SJCRH30 (cell line): ENCODE data around the gene PFKL. TPM values are rescaled to one million over a fixed set of nuclear protein-coding genes. Genes with fewer than 3 reads are reported as not detected.
"Not testable (repeated sequence)": the region's sequence is repeated elsewhere in the genome, so short reads cannot be mapped to it uniquely, and the experiment has no call there.

Source experiments
- DNase-seq, 2 experiments: peaks; one replicate each; pipeline ENCODE4 v3.0.0-alpha.2; 2015 to 2020
- H3K27ac ChIP-seq: fragments of 250-450 bp; sonication (Bioruptor Pico); 2 replicates; pipeline ENCODE4 v1.5.1; 2020; ENCODE audit warnings: mild to moderate bottlenecking, moderate library complexity
- H3K27me3 ChIP-seq: fragments of 250-450 bp; sonication (Bioruptor Pico); 2 replicates; pipeline ENCODE4 v1.5.1; 2020; ENCODE audit warnings: mild to moderate bottlenecking, moderate library complexity
- H3K36me3 ChIP-seq: fragments of 250-450 bp; sonication (Bioruptor Pico); 2 replicates; pipeline ENCODE4 v1.5.1; 2020; ENCODE audit warnings: mild to moderate bottlenecking, moderate library complexity
- H3K4me1 ChIP-seq: fragments of 250-450 bp; sonication (Bioruptor Pico); 2 replicates; pipeline ENCODE4 v1.5.1; 2020; ENCODE audit warnings: mild to moderate bottlenecking, moderate library complexity
- H3K4me3 ChIP-seq: fragments of 250-450 bp; sonication (Bioruptor Pico); 2 replicates; pipeline ENCODE4 v1.5.1; 2020; ENCODE audit warnings: mild to moderate bottlenecking, moderate library complexity
- H3K9me3 ChIP-seq: fragments of 250-450 bp; sonication (Bioruptor Pico); replicated peaks from 2 replicates; pipeline ENCODE4 v1.5.1; 2020; ENCODE audit warnings: mild to moderate bottlenecking, moderate library complexity
- total RNA-seq: library from RNA; depleted of rRNA; stranded (reverse); fragments of >200 nt; shearing (Covaris generic); gene quantifications from 2 replicates; pipeline ENCODE4 v1.2.3, GENCODE V29; 2014

Gene PFKL
- total RNA-seq, 1 experiment from 2014 or later, result 50.7 TPM

- H3K27ac ChIP-seq, result no peak overlapping the region
- DNase-seq, result no peak
- no peaks in the 10 kb centered on the region for H3K9me3 ChIP-seq
- H3K4me3 ChIP-seq, result no peak overlapping the region
- H3K27me3 ChIP-seq, result peaks cover 8% of the 10 kb centered on the region; the same call in 1 of the 2 replicates
- H3K36me3 ChIP-seq, result no peaks in the 10 kb centered on the region
- H3K4me1 ChIP-seq, result peaks cover 11% of the 10 kb centered on the region
These were observed 3.7 kb upstream of the PFKL start for GRCh38 chr21:44296103-44296519.

- no peak for DNase-seq
- Histone ChIP-seq H3K36me3 (no peaks in the 10 kb centered on the region), H3K9me3 (no peaks in the 10 kb centered on the region), H3K27me3 (peaks cover 8% of the 10 kb centered on the region; the same call in 1 of the 2 replicates), H3K27ac (no peak overlapping the region), H3K4me1 (peaks cover 10% of the 10 kb centered on the region; the same call in 1 of the 2 replicates), H3K4me3 (no peak overlapping the region)
These were observed 2.9 kb upstream of the PFKL start for GRCh38 chr21:44296916-44297315.

GRCh38 chr21:44297525-44298290, 2.1 kb upstream of the PFKL start:
- H3K4me3 ChIP-seq, result no peak overlapping the region
- H3K36me3 ChIP-seq, result no peaks in the 10 kb centered on the region
- DNase-seq, result peak; percentile 80 to 89
- H3K27me3 ChIP-seq, result peaks cover 8% of the 10 kb centered on the region; the same call in 1 of the 2 replicates
- no peak overlapping the region for H3K27ac ChIP-seq
- H3K9me3 ChIP-seq, result no peaks in the 10 kb centered on the region
- peaks cover 10% of the 10 kb centered on the region; the same call in 1 of the 2 replicates for H3K4me1 ChIP-seq

GRCh38 chr21:44298301-44298700, 1.6 kb upstream of the PFKL start:
- no peak overlapping the region for H3K4me3 ChIP-seq
- H3K36me3 ChIP-seq, result no peaks in the 10 kb centered on the region
- no peaks in the 10 kb centered on the region for H3K9me3 ChIP-seq
- DNase-seq, result no peak
- peaks cover 10% of the 10 kb centered on the region; the same call in 1 of the 2 replicates for H3K4me1 ChIP-seq
- no peak overlapping the region for H3K27ac ChIP-seq
- H3K27me3 ChIP-seq, result peaks cover 8% of the 10 kb centered on the region; the same call in 1 of the 2 replicates

- H3K36me3 ChIP-seq, result no peaks in the 10 kb centered on the region
- no peaks in the 10 kb centered on the region for H3K9me3 ChIP-seq
- H3K4me1 ChIP-seq, result peaks cover 10% of the 10 kb centered on the region; the same call in 1 of the 2 replicates
- peak overlapping the region; percentile 76 for H3K4me3 ChIP-seq
- H3K27ac ChIP-seq, result no peak overlapping the region
- DNase-seq, result no peak
- H3K27me3 ChIP-seq, result peaks cover 8% of the 10 kb centered on the region; the same call in 1 of the 2 replicates
These were observed 782 bp upstream of the PFKL start for GRCh38 chr21:44299085-44299457.

- Histone ChIP-seq H3K36me3 (no peaks in the 10 kb centered on the region), H3K4me3 (peak overlapping the region; percentile 76), H3K9me3 (no peaks in the 10 kb centered on the region), H3K4me1 (no peaks in the 10 kb centered on the region; the same call in 1 of the 2 replicates), H3K27me3 (peaks cover 8% of the 10 kb centered on the region; the same call in 1 of the 2 replicates), H3K27ac (peak overlapping the region; percentile 20; the same call in 1 of the 2 replicates)
- DNase-seq, result peak; percentile 43 to 53
These were observed 558 bp downstream of the PFKL start for GRCh38 chr21:44300262-44300959.

- Histone ChIP-seq H3K27ac (no peak overlapping the region), H3K9me3 (no peaks in the 10 kb centered on the region), H3K4me1 (no peaks in the 10 kb centered on the region), H3K36me3 (no peaks in the 10 kb centered on the region), H3K4me3 (no peak overlapping the region), H3K27me3 (peaks cover 1% of the 10 kb centered on the region; the same call in 1 of the 2 replicates)
- DNase-seq, result no peak
These were observed 1.3 kb downstream of the PFKL start for GRCh38 chr21:44301141-44301540.

- no peaks in the 10 kb centered on the region for H3K27me3 ChIP-seq
- H3K9me3 ChIP-seq, result no peaks in the 10 kb centered on the region
- H3K4me1 ChIP-seq, result no peaks in the 10 kb centered on the region
- no peak overlapping the region for H3K27ac ChIP-seq
- no peaks in the 10 kb centered on the region for H3K36me3 ChIP-seq
- DNase-seq, result peak in 1 of 2 experiments; percentile 36
- no peak overlapping the region for H3K4me3 ChIP-seq
These were observed 2.1 kb downstream of the PFKL start for GRCh38 chr21:44301961-44302406.

GRCh38 chr21:44302573-44303401, 2.9 kb downstream of the PFKL start:
- not testable (repeated sequence) for H3K27ac ChIP-seq, H3K36me3 ChIP-seq, H3K4me1 ChIP-seq, DNase-seq, H3K27me3 ChIP-seq, H3K4me3 ChIP-seq, H3K9me3 ChIP-seq

- Histone ChIP-seq H3K27ac (no peak overlapping the region), H3K36me3 (no peaks in the 10 kb centered on the region), H3K4me1 (no peaks in the 10 kb centered on the region), H3K9me3 (no peaks in the 10 kb centered on the region), H3K4me3 (no peak overlapping the region), H3K27me3 (no peaks in the 10 kb centered on the region)
- no peak for DNase-seq
These were observed 3.7 kb downstream of the PFKL start for GRCh38 chr21:44303490-44303981.

- no peaks in the 10 kb centered on the region for H3K27me3 ChIP-seq
- H3K9me3 ChIP-seq, result no peaks in the 10 kb centered on the region
- no peaks in the 10 kb centered on the region for H3K4me1 ChIP-seq
- H3K27ac ChIP-seq, result no peak overlapping the region
- DNase-seq, result no peak
- H3K4me3 ChIP-seq, result no peak overlapping the region
- H3K36me3 ChIP-seq, result no peaks in the 10 kb centered on the region
These were observed 4.3 kb downstream of the PFKL start for GRCh38 chr21:44304011-44304616.

- Histone ChIP-seq H3K9me3 (no peaks in the 10 kb centered on the region), H3K27me3 (no peaks in the 10 kb centered on the region), H3K36me3 (no peaks in the 10 kb centered on the region), H3K4me3 (no peak overlapping the region), H3K27ac (no peak overlapping the region), H3K4me1 (no peaks in the 10 kb centered on the region)
- DNase-seq, result peak; percentile 42 to 67
These were observed 5.0 kb downstream of the PFKL start for GRCh38 chr21:44304877-44305293.

GRCh38 chr21:44305691-44306090, 5.8 kb downstream of the PFKL start:
- Histone ChIP-seq H3K27ac (no peak overlapping the region), H3K27me3 (no peaks in the 10 kb centered on the region), H3K4me1 (no peaks in the 10 kb centered on the region), H3K9me3 (no peaks in the 10 kb centered on the region), H3K4me3 (no peak overlapping the region), H3K36me3 (no peaks in the 10 kb centered on the region)
- no peak for DNase-seq
